T follicular helper cell (primary cell): Measurements from ENCODE around the gene IARS1.

Experiments
- DNase-seq: peaks from one replicate; pipeline ENCODE4 v3.0.0-alpha.2; 2020; ENCODE audit warnings: low read depth
- total RNA-seq, 2 experiments: gene quantifications; one replicate each; lab custom pipeline; 2026; lab: John Stamatoyannopoulos, UW

The IARS1 gene
- total RNA-seq = 480 to 1,253 reads per million in 2 experiments

- DNase-seq = peak; percentile 99
Observed at GRCh38 chr9:92293452-92294296, at the start of gene IARS1. IARS1 (minus strand) TSS chr9:92293697; CDS start chr9:92289419, 4,278 bp downstream.

- DNase-seq = no peak
Observed at GRCh38 chr9:92342825-92343488, 49.5 kb upstream of the IARS1 start.

DNA sequence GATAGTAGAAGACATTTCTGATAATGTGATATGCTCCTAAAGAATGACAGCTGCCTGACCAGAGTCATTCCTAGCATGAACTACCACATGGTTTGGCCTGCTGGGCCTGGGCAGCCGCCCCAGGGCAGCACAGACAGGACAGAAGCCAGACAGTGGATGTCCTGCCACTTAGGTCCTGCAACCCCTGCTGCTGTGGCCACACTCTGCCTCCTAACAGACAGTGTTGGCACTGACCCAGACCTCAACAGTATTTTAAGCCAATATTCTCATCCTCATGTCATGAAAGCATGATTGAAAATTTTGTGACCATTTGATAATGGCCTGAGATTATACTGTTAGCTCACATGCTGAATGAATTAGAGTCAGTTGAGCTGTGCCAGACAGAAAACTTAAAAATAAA lies 48.1 kb upstream of the IARS1 start:
- DNase-seq = no peak

- DNase-seq = no peak
Observed at GRCh38 chr9:92333282-92333634, 39.8 kb upstream of the IARS1 start.

GRCh38 chr9:92332577-92333281 lies 39.2 kb upstream of the IARS1 start:
- DNase-seq = no peak

DNA sequence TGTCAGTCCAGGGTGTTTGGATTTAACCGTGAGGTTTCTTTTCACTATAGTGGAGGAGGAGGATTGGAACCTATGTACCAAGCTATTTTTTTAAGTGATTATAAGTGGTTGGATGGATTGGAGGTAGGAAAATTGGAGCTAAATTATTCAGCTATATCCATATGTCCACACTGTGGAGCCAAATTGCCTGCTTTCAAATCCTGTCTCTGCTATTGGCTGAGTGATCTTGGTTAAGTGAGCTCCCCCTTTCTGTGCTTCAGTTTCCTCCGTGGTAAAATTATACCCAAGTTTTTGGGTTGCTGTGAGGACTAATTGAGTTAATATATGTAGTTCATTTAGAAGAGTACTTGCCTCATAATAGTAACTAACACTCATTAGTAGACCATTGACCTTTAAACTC lies 34.7 kb upstream of the IARS1 start:
- DNase-seq = no peak

DNA sequence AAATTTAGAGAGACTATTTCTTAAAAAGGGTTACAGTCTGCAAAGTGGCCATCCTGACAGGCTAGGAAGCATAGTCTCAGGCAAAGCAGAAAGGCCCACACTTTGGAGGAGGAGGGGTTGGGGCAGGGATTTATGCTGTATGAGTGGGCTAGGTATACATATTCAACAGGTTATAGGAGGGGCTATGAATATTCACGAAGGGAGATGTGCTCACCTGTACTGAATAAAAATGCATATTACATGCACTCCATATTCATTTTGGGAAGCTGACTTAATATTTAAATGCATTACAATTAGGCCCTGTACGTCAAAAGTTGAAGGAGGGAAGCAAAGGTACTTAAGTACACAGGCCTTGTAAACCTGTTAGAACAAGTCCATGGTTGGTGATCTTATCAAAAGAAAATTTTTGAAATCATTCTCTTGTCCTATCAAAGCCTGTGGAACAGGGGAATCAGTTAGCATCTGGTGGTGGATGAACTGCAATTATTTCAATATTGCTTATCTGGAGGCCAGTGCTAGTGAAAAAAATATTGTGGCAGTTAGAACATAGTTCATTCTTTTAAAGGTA lies 33.9 kb upstream of the IARS1 start:
- DNase-seq = no peak

- DNase-seq = no peak
Observed at GRCh38 chr9:92325991-92326500, 32.5 kb upstream of the IARS1 start.

GRCh38 chr9:92325269-92325990 lies 31.9 kb upstream of the IARS1 start, which contains the start of the genes CENPP and NOL8:
CENPP (plus strand) TSS chr9:92325953.
NOL8 (minus strand) TSS chr9:92325350; CDS start chr9:92324161, 1,189 bp downstream.
- DNase-seq = peak; percentile 74

- no peak for DNase-seq
Observed at GRCh38 chr9:92324889-92325268, 31.4 kb upstream of the IARS1 start.

GRCh38 chr9:92324431-92324830 lies 30.9 kb upstream of the IARS1 start:
- no peak for DNase-seq

- DNase-seq = no peak
Observed at GRCh38 chr9:92315456-92315855, 22.0 kb upstream of the IARS1 start.

DNA sequence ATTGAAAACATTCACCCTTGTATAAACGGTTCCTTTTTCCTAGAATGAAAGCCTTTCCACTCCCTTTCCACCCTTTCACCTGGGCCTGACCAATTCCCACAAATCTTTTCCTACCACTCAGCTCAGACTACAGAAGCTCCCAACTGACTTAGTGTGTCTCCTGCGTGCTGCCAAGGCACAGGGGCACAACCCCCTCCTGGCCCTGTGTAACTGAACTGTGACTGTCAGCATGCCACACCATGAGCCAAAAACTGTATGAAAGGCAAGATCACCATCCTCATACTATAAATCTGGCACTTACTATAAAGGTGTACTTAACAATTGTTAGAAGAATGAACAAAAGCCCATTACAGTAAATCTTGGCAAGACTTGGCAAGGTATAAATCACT lies 20.1 kb upstream of the IARS1 start:
- no peak for DNase-seq

DNA sequence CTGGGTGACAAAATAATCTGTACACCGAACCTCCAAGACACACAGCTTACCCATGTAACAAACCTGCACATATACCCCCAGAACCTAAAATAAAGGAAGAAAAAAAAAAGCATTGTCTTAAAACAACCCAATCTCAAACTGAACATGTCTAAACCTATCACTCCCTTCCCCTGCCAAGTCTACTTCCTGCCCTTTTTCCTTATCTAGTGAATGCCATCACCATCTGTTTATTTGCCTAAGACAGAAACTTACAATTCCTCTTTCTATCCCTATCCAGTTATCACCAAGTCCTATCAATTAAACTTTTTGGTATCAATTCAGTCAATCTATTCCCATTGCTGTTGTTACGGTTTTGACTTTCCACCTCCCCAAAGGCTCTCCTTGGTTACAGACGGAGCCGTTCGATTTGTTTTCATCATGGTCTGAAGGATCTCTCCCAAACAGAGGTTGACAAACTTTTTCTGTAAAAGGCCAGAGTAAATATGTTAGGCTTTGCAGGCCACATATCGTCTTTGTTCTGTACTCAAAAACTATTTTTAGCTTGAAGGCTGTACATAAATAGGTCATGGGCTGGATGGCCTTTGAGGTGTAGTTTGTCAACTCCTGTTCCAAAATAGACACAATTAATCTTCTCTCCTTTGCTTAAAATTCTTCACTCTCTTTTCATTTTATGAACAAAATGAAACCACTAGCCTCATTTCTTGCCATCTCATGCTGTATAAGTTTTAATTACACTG lies 19.6 kb upstream of the IARS1 start:
- DNase-seq = no peak

- DNase-seq = no peak
Observed at GRCh38 chr9:92310562-92310961, 17.1 kb upstream of the IARS1 start.

GRCh38 chr9:92308893-92309292 lies 15.4 kb upstream of the IARS1 start:
- DNase-seq = no peak

DNA sequence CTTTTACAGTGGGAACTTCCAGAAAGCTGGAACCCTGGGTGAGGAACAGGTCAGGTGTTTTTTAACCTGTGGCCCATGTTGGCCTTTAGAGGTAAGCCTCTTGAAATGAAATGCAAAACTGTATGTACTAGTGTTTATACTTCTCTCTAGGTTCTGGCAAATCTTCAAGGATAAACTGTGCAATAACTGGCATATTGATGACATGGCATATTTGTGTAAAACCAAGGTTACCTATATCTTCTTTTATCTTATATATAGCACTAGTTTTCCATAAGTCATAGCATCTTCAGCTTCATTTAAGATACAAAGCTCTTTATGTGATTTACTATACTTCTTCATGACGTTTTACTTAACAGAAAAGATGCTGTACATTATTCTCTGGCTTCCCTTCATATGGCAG lies 7.4 kb upstream of the IARS1 start:
- DNase-seq = no peak

GRCh38 chr9:92299116-92299515 lies 5.6 kb upstream of the IARS1 start:
- DNase-seq = no peak

- DNase-seq = no peak
Observed at GRCh38 chr9:92298036-92298435, 4.5 kb upstream of the IARS1 start.

DNA sequence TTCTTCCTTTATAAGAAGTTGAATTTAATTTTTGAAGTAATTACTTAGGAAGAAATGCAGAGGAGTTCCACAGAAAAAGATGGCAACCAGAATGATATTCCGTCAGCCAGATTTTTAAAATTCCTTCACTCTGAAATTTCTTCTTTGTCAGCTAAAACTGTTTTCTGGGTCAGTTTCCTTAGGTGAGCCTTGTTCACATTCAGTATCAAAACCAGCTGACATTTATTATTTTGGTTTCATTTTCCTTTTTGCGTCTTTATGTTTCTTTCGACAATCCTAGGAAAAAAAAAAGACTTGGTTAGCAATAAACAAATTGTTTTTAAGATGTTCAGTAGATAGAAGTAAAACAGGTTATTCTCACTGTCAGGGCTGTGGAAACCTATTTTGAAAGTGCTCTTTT lies 4.1 kb upstream of the IARS1 start:
- DNase-seq = no peak

DNA sequence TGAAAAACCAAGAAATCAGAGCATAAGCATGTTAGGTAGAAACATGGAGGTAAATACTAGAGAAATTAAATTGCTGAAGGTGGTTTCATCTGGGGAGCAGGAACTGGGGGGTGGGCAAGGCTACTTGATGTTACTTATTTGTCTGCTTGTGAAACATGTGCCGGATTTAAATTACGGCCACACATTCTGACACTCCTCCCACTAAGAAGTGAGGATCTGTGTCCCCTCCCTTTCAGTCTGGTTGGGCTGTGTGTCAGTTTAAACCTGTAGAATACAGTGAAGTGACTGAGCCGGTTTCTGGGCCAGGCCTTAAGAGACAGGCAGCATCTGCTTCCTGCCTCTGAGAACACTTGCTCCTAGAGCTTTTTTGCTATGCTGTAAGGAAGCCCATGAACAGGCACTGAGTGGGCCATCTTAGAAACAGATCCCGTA lies 2.3 kb upstream of the IARS1 start:
- DNase-seq = no peak
